ENCODE results near the gene DACH1. TPM values are rescaled to one million over a fixed set of nuclear protein-coding genes. Genes with fewer than 3 reads are reported as not detected.

Gene DACH1
- total and polyA plus RNA-seq, 2 of the 13 experiments (the other 11 are each of a cell fraction or from before 2014, with no cell fraction given) = not detected

DNA sequence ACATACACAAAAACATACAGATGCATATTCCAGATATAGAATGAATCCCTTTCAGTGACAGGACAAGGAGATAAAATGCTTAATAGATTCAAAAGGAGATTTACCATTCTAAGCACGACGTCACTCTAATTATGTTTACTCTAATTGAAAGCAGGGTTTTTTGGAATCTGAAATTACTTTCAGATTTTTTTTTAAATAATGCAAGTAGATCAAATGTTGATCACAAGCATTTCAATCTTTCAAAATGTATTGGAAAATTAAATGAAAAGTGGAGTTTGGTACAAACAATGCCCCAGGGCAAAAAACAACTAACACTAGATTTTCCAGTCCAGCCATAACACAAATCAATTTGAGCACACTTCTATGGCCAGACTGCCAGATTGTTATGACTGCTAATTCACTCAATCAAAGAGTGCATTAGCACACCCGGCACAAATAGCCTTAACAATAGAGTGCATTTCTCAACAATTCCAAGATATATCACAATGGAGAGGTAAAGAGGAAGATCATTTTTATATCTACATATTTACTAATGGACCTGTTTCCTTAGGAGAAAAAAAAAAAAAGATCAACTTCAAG lies 4.3 kb upstream of the DACH1 start:
- no peak overlapping the region for H2AFZ ChIP-seq (ENCODE audit: low read length)
- BruUV-seq (replicated peaks) = no TSS peak
- CTCF ChIA-PET (ENCODE audit: low intra/inter-chr PET ratio, low total read pairs) = no interaction called here
- DNase-seq (ENCODE audit: low spot score) = no peak
- no peaks in the 10 kb centered on the region for H4K20me1 ChIP-seq (ENCODE audit: insufficient read depth, low read length)
- peaks cover 2 to 13% of the 10 kb centered on the region in 2 experiments; a peak in 4 of 5 replicates for H3K27me3 ChIP-seq (ENCODE audit: control insufficient read depth in 1 of 2, insufficient read depth in 2 of 2, low read length in 2 of 2)
- TF ChIP-seq IKZF1 (IDR thresholded peaks at IDR 0.05) (no peak), BRD4 (CRISPR knock-in tag; IDR thresholded peaks at IDR 0.05) (no peak), TBX3 (IDR thresholded peaks at IDR 0.05; ENCODE audit: borderline replicate concordance) (no peak), KDM4B (CRISPR knock-in tag; IDR thresholded peaks at IDR 0.05) (no peak), YEATS4 (CRISPR knock-in tag; IDR thresholded peaks at IDR 0.05; ENCODE audit: borderline replicate concordance) (no peak), STAG1 (CRISPR knock-in tag; IDR thresholded peaks at IDR 0.05) (no peak), RELA (CRISPR knock-in tag; IDR thresholded peaks at IDR 0.05) (no peak), ZSCAN20 (CRISPR knock-in tag; IDR thresholded peaks at IDR 0.05; ENCODE audit: borderline replicate concordance) (no peak), RBM22 (optimal IDR thresholded peaks at IDR 0.05; ENCODE audit: low read length) (no peak), ZBTB2 (CRISPR knock-in tag; IDR thresholded peaks at IDR 0.05; ENCODE audit: low read depth) (no peak), ZFP36 (IDR thresholded peaks at IDR 0.05; ENCODE audit: borderline replicate concordance, low read depth, low read length, partially characterized antibody) (no peak), ZNF431 (CRISPR knock-in tag; IDR thresholded peaks at IDR 0.05; ENCODE audit: borderline replicate concordance, low read depth) (no peak)
- TF ChIP-seq, protein P1, sequence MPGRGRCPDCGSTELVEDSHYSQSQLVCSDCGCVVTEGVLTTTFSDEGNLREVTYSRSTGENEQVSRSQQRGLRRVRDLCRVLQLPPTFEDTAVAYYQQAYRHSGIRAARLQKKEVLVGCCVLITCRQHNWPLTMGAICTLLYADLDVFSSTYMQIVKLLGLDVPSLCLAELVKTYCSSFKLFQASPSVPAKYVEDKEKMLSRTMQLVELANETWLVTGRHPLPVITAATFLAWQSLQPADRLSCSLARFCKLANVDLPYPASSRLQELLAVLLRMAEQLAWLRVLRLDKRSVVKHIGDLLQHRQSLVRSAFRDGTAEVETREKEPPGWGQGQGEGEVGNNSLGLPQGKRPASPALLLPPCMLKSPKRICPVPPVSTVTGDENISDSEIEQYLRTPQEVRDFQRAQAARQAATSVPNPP (CRISPR knock-in tag; IDR thresholded peaks at IDR 0.05) = no peak
- POLR2A ChIA-PET = no interaction called here
- WGBS (ENCODE audit: low lambda C conversion rate) = 15% methylated on average over 3 of the region's 3 CpGs
- H3K4me2 ChIP-seq (ENCODE audit: low read depth, low read length) = no peak overlapping the region
- no peaks in the 10 kb centered on the region for H3K9me3 ChIP-seq (ENCODE audit: low read length)
- no peak overlapping the region for H3K4me3 ChIP-seq (replicated peaks in 1 of 3; ENCODE audit: insufficient read depth in 1 of 3, low read depth in 2 of 3, low read length in 3 of 3)
- H3K79me2 ChIP-seq (ENCODE audit: insufficient read depth, low read length) = no peaks in the 10 kb centered on the region
- no peaks in the 10 kb centered on the region for H3K36me3 ChIP-seq (replicated peaks in 1 of 2; ENCODE audit: control insufficient read depth in 1 of 2, insufficient read depth in 2 of 2, low read length in 2 of 2)
- no peak for FAIRE-seq
- no peak for ATAC-seq
- intact Hi-C loops (cut with micrococcal nuclease; ENCODE audit: unreplicated experiment) (no loop called here), in situ Hi-C loops (cut with HindIII; ENCODE audit: extremely low pct_ligation_motif_present, low pct_unique_long_range_greater_than_20kb) (no loop called here)
- H3K4me1 ChIP-seq (ENCODE audit: insufficient read depth, low read length) = 0 out of 2 replicates have a peak, but pooled peaks cover 4% of the 10 kb centered on the region
- no peak overlapping the region for H3K27ac ChIP-seq (ENCODE audit: extremely low read length, insufficient read depth, low read length)
- no peak overlapping the region for H3K9ac ChIP-seq (ENCODE audit: insufficient read depth, low read depth, low read length)

Measured in HepG2 (cell line).